ENCODE measurements around the gene CDK5RAP2.

GRCh38 chr9:120391691-120392090 is 188.3 kb downstream of the CDK5RAP2 start:
- TF ChIP-seq CTCF (optimal IDR thresholded peaks at IDR 0.05 in 1 of 3, IDR thresholded peaks at IDR 0.05 in 1 of 3, conservative IDR thresholded peaks at IDR 0.05 in 1 of 3; ENCODE audit: extremely low read depth in 1 of 3, insufficient read depth in 2 of 3, low read length in 3 of 3) (no peak), EZH2 (IDR thresholded peaks at IDR 0.05; ENCODE audit: low read length) (no peak)
